Right forelimb (tissue), 1 donor: ENCODE results near the gene H2AZ2.
"Not testable (repeated sequence)": the region's sequence is repeated elsewhere in the genome, so short reads cannot be mapped to it uniquely, and the experiment has no call there.

Experiments used
- DNase-seq: peaks from one replicate; pipeline ENCODE4 v3.0.0-alpha.2; 2018

H2AZ2 gene

DNA sequence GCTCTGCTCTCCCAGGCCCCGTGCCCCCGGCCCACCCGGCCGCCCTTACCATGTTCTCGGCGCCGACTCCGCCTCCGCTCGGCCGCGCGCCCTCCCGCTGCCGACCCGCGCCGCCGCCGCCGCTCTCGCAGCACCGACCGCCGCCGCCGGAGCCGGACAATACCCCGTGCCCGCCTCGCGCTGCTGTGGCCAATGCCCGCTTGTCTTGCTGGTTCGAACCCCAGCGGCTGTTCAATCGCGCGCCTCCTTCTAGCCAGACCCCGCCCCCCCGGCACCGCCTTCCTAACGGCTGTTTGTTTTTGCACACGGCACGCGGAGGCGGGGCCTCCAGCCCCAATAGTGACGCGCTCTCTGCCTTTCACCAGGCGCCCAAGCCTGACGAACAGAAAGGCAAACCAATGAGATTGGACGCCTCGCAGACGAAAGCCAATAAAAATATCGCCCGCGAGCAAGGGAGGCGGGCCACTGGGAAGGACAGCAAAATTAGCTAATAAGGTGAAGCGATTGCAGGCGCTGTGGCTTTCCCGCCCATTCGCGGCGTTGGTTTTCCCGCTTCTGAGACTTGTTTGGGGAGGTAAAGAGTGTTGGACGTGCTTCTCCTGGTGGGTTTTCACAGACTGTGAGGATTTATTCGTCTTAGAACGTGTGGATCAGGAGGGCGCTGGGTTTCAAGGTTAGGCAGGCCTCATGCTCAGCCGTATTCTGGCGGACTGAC, at the start of gene H2AZ2:
Gene H2AZ2 (minus strand): TSS at position 168 of the 715 bp plus-strand sequence. CDS start 116 bp downstream, at position 52.
- peak; percentile 100 for DNase-seq

GRCh38 chr7:44897309-44897708, 49.4 kb upstream of the H2AZ2 start:
- DNase-seq = no peak

GRCh38 chr7:44894888-44895580, 47.1 kb upstream of the H2AZ2 start:
- peak; percentile 64 for DNase-seq

DNA sequence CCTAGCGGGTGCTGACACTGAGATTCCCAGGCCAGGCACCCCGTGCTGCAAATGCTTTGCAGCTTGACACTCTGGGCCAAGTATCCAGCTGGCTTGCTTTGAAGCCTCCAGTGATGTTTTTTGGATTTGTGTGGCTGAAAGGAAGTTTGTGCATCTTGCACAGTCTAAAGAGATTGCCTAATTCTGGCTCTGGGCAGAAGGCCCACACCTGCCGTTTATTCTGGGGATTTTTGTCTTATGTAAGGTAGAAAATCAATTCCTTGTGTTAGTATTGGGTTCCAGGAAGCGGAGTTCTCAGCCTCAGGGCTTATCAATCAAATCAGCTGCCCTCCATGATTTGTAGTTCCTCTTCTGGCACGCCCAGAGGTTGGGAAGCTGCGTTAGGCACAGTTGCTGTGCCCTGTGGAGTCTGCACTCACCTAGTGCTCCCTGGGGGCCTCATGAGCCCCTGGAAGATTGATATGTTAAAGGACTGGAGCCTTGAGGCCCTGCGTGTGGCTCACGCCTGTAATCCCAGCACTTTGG, 45.9 kb upstream of the H2AZ2 start:
- no peak for DNase-seq

GRCh38 chr7:44891791-44892190, 43.9 kb upstream of the H2AZ2 start:
- no peak for DNase-seq

GRCh38 chr7:44891372-44891771, 43.5 kb upstream of the H2AZ2 start:
- no peak for DNase-seq

- DNase-seq = no peak
Observed at GRCh38 chr7:44889086-44889781, 41.3 kb upstream of the H2AZ2 start.

DNA sequence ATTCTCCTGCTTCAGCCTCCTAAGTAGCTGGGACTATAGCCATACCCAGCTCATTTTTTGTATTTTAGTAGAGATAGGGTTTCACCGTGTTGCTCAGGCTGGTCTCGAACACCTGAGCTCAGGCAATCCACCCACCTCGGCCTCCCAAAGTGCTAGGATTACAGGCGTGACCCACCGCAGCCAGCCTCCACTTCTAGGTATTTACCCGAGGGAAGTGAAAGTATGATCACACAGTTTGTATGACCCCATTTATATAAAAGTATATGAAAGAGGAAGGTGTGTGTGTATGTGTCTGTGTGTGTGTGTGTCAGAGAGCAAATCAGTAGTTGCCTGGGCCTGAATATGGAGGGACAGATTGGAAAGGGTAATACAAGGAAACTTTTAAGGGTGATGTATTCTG, 39.4 kb upstream of the H2AZ2 start:
- DNase-seq = no peak

DNA sequence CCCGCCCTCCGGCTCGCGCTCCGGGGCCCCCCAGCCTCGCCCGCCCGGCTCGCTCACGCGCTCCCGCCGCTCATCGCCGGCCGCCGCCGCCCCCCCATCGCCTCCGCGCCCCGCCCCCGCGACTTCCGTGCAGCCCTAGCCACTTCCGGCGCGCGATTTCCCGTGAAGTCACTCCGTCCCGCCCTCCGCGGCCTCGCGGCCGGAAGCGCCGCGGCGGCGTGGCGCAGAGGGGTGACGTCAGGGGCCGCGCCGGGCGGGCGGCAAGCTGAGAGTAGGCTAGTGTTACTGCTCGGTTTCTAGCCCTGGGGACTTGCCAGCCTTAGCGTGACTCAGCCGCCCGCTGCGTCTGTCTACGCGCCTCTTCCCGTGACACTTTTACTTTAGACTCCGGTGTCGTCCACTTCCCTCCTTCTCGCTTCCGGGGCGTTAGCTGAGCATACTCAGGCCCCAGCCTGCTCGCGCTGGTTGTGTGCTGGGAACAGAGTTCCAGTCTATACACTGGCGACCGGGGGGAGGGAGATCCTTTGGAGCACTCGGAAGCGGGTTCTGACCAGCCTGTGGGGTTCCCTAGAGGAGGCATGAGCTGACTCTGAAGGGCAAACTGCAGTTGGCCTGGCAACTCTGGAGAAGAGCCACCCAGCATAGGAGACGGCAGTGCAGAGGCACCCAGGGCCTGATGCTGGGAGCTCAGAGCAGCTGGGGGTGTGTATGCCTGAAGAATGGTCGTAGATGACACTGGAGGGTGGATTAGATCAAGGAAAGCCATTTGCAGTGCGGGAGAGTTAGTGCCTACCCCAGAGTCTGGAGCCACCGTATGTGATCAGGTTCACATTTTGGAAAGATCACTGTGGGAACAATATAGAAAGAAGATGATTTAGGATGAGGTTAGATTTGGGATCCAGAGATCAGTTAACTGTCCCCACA, 37.8 kb upstream of the H2AZ2 start, which contains the start of gene PURB:
Gene PURB (minus strand): TSS at position 137 of the 924 bp plus-strand sequence. CDS start 182 bp downstream, outside the sequence.
- DNase-seq = peak; percentile 96

GRCh38 chr7:44884621-44885393, 36.9 kb upstream of the H2AZ2 start:
- DNase-seq = peak; percentile 86

GRCh38 chr7:44883961-44884620, 36.2 kb upstream of the H2AZ2 start:
- DNase-seq = peak; percentile 47

DNA sequence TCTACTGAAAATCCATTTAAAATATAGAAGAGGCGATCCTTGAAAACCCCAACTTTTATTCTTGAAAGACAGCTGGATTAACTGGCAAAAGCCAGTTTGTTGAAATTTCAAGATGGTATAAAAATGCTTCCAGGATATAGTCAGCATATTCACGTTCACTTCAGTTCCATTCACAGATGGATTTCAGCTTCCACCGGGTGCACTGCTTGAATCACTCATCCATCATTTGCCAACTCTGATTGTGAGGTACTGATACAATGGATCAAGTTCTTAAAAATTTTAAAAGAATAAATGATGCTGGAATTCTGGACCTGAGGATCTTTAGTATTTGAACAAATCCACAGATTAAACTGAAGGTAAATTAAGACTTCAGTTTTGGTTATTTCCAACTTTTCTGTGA, 35.0 kb upstream of the H2AZ2 start:
- DNase-seq = no peak

GRCh38 chr7:44881610-44882009, 33.7 kb upstream of the H2AZ2 start:
- no peak for DNase-seq

- DNase-seq = no peak
Observed at GRCh38 chr7:44881066-44881600, 33.2 kb upstream of the H2AZ2 start.

GRCh38 chr7:44880317-44881018, 32.6 kb upstream of the H2AZ2 start:
- DNase-seq = no peak

DNA sequence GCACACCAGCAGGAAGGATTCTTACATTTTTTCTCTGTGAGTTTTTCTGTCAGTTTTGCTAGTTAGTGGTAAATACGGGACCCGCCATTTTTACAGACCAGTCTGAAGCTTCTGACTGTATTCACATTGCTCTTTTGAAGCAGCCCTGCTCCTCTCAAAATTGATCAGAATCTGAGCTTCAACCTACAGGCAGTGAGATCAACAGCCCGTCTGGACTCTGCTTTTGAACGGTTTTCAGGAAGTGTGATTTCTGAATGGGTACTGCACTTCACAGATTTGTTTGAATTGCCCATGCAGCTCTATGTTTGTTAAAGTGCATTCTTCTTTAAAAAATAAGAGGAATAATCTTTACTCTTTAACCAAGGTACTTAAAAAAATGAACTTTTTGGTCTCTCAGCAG, 28.5 kb upstream of the H2AZ2 start:
- DNase-seq = no peak

- no peak for DNase-seq
Observed at GRCh38 chr7:44875241-44875640, 27.4 kb upstream of the H2AZ2 start.

DNA sequence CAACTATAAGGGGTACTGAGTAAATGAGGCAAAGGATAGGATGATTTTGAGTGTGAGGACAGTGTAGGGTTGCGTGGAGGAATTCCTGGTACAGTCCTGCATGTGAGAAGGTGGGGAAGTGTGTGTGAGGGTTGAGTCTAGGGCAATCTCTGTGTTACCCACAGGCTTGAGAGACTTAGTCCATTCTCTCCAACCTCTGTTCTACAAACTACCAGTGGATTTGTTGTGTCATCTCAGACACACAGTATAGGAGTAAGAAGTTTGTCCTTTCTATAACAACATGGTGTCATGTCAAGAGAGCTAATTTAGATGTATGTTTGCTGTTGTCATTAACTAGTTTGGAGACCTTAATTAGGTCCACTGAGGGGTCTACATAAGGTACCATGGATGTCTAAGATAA, 24.9 kb upstream of the H2AZ2 start:
- DNase-seq = no peak

DNA sequence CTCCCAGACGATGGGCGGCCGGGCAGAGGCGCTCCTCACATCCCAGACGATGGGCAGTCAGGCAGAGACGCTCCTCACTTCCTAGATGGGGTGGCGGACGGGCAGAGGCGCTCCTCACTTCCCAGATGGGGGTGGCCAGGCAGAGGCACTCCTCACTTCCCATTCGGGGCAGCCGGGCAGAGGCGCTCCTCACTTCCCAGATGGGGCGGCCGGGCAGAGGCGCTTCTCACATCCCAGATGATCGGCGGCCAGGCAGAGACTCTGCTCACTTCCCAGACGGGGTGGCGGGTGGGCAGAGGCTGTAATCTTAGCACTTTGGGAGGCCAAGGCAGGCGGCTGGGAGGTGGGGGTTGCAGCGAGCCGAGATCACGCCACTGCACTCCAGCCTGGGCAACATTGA, 24.0 kb upstream of the H2AZ2 start:
- DNase-seq = not testable (repeated sequence)

- DNase-seq = not testable (repeated sequence)
Observed at GRCh38 chr7:44870780-44871179, 22.9 kb upstream of the H2AZ2 start.
